ENCODE results near the gene SHC3.
A peak's percentile ranks its signal among the peaks of the same experiment; 100 is the strongest.

SHC3 gene

GRCh38 chr9:89167788-89168187 is 10.8 kb downstream of the SHC3 start:
- DNase-seq (ENCODE audit: low spot score in 2 of 2) (no peak), ATAC-seq (replicated peaks; ENCODE audit: extremely low read depth, poor library complexity, severe bottlenecking) (no peak)
- H3K36me3 Mint-ChIP-seq (ENCODE audit: insufficient read depth): no peaks in the 10 kb centered on the region
- no peak overlapping the region for H3K4me3 Mint-ChIP-seq
- peaks cover 45% of the 10 kb centered on the region for H3K27me3 Mint-ChIP-seq
- H3K27ac Mint-ChIP-seq (ENCODE audit: low read depth): no peak overlapping the region
- no peaks in the 10 kb centered on the region for H3K4me1 Mint-ChIP-seq
- no peaks in the 10 kb centered on the region for H3K9me3 Mint-ChIP-seq

DNA sequence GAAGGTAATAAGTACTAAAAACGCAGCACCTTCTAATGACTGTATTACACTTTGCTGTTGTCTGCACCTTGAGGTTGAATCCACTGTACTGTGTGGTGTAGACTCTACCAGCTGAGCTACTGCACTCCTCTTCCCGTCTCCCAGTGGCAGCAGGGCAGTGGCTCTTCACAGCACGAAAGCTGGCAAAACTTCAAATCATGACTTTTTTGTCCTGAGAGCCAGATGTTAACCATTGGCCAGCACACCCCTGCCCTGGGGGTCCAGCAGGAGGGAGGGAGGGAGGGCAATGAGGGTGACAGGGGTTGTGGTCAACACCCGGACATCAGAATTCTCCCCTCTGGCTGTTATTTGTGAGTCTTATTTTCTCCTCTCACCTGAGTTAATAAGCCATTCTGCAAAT is 11.8 kb downstream of the SHC3 start:
- no peak overlapping the region for H3K27ac Mint-ChIP-seq (ENCODE audit: low read depth)
- ATAC-seq (replicated peaks; ENCODE audit: extremely low read depth, poor library complexity, severe bottlenecking) (no peak), DNase-seq (ENCODE audit: low spot score in 2 of 2) (no peak)
- H3K9me3 Mint-ChIP-seq: no peaks in the 10 kb centered on the region
- peaks cover 41% of the 10 kb centered on the region for H3K27me3 Mint-ChIP-seq
- no peak overlapping the region for H3K4me3 Mint-ChIP-seq
- no peaks in the 10 kb centered on the region for H3K4me1 Mint-ChIP-seq
- no peaks in the 10 kb centered on the region for H3K36me3 Mint-ChIP-seq (ENCODE audit: insufficient read depth)

- Mint-ChIP-seq H3K36me3 (ENCODE audit: insufficient read depth) (no peaks in the 10 kb centered on the region), H3K4me1 (no peaks in the 10 kb centered on the region), H3K9me3 (no peaks in the 10 kb centered on the region), H3K27me3 (peaks cover 43% of the 10 kb centered on the region), H3K4me3 (no peak overlapping the region), H3K27ac (ENCODE audit: low read depth) (no peak overlapping the region)
- ATAC-seq (replicated peaks; ENCODE audit: extremely low read depth, poor library complexity, severe bottlenecking): no peak
- DNase-seq (ENCODE audit: low spot score in 2 of 2): no peak
Measured at GRCh38 chr9:89165880-89166279, 12.7 kb downstream of the SHC3 start.

DNA sequence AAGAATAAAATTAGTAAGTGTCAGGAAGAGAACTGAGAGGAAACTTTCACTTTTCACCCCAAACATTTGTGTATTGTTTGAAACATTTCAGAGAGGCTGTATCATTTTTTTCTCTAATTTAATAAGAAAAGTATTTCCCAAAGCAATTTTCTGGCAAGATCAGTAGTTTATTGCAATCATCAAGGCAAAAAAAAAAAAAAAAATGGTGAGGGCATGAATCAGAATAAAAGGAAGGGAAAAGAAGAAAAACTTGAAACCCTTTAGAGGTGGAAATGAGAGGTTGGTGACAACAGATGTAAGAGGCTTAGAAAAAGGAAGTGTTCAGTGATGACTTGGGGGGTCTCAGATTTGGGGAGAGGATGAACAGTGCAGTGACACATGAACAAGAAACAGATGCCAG is 13.3 kb downstream of the SHC3 start:
- peaks cover 49% of the 10 kb centered on the region for H3K27me3 Mint-ChIP-seq
- ATAC-seq (replicated peaks; ENCODE audit: extremely low read depth, poor library complexity, severe bottlenecking) (no peak), DNase-seq (ENCODE audit: low spot score in 2 of 2) (no peak)
- no peak overlapping the region for H3K27ac Mint-ChIP-seq (ENCODE audit: low read depth)
- H3K4me3 Mint-ChIP-seq: no peak overlapping the region
- H3K4me1 Mint-ChIP-seq: no peaks in the 10 kb centered on the region
- no peaks in the 10 kb centered on the region for H3K36me3 Mint-ChIP-seq (ENCODE audit: insufficient read depth)
- no peaks in the 10 kb centered on the region for H3K9me3 Mint-ChIP-seq

- Mint-ChIP-seq H3K27me3 (peaks cover 79% of the 10 kb centered on the region), H3K36me3 (ENCODE audit: insufficient read depth) (no peaks in the 10 kb centered on the region), H3K9me3 (no peaks in the 10 kb centered on the region), H3K27ac (ENCODE audit: low read depth) (no peak overlapping the region), H3K4me3 (no peak overlapping the region), H3K4me1 (no peaks in the 10 kb centered on the region)
- DNase-seq (ENCODE audit: low spot score in 2 of 2) (no peak), ATAC-seq (replicated peaks; ENCODE audit: extremely low read depth, poor library complexity, severe bottlenecking) (no peak)
Measured at GRCh38 chr9:89161221-89161620, 17.4 kb downstream of the SHC3 start.

DNA sequence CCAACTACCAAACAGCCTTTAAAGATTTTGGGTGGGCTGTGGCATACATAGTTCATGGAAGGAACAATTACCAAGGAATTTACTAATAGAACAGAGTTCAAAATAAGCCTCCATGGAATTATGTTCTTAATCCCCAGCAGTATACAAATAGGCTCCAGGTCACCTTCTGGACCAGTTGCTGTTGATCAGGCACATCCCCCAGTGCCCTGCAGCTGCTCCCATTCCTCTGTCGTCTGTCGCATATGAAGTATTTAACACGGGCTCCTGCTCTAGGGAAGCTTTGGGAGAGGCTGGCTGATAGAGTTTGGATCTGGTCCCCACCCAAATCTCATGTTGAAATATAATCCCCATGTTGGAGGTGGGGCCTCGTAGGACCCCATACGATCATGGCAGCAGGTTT is 17.8 kb downstream of the SHC3 start:
- ATAC-seq (replicated peaks; ENCODE audit: extremely low read depth, poor library complexity, severe bottlenecking) (no peak), DNase-seq (ENCODE audit: low spot score in 2 of 2) (no peak)
- Mint-ChIP-seq H3K27ac (ENCODE audit: low read depth) (no peak overlapping the region), H3K9me3 (no peaks in the 10 kb centered on the region), H3K4me3 (no peak overlapping the region), H3K27me3 (peaks cover 79% of the 10 kb centered on the region), H3K4me1 (no peaks in the 10 kb centered on the region), H3K36me3 (ENCODE audit: insufficient read depth) (no peaks in the 10 kb centered on the region)

DNA sequence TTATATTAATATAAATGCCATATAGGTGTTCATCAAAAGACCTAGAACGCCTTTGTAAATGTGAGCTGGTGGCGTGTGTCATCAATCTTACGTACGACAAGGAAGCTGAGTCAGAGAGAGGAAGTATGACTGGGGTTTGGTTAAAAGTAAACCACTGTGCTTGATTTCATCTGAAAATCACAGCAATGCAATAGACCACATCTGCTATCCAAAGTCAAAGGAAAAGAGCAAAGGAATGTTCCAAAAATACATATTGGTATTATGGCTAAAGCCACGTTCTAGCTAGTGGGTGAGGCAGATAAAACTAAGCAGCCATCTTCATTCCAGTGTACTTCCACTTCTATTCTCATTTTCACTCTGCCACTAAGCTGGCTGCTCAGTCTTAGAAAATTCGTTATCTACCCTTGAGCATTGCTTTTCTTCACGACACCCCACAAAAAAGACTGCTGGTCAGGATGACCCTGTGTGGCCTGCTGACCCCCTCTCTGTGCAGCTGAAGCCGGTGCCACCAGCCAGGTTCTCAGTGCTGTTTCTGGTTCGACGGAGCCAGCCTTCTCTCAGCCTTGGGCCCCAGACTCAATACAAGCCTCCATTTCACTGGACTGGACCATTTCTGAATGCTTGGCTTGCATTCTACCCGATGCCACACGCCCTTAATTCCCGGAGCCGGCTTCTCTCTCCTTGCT is 23.8 kb downstream of the SHC3 start:
- H3K27ac Mint-ChIP-seq (ENCODE audit: low read depth): no peak overlapping the region
- H3K27me3 Mint-ChIP-seq: peaks cover 65% of the 10 kb centered on the region
- no peaks in the 10 kb centered on the region for H3K36me3 Mint-ChIP-seq (ENCODE audit: insufficient read depth)
- ATAC-seq (replicated peaks; ENCODE audit: extremely low read depth, poor library complexity, severe bottlenecking): peak; percentile 40
- H3K4me3 Mint-ChIP-seq: no peak overlapping the region
- DNase-seq (ENCODE audit: low spot score in 2 of 2): no peak
- H3K4me1 Mint-ChIP-seq: no peaks in the 10 kb centered on the region
- H3K9me3 Mint-ChIP-seq: no peaks in the 10 kb centered on the region

GRCh38 chr9:89154218-89154617 is 24.4 kb downstream of the SHC3 start:
- Mint-ChIP-seq H3K36me3 (ENCODE audit: insufficient read depth) (no peaks in the 10 kb centered on the region), H3K4me1 (no peaks in the 10 kb centered on the region), H3K9me3 (no peaks in the 10 kb centered on the region), H3K27me3 (peaks cover 59% of the 10 kb centered on the region), H3K4me3 (no peak overlapping the region), H3K27ac (ENCODE audit: low read depth) (no peak overlapping the region)
- no peak for ATAC-seq (replicated peaks; ENCODE audit: extremely low read depth, poor library complexity, severe bottlenecking)
- DNase-seq (ENCODE audit: low spot score in 2 of 2): no peak

DNA sequence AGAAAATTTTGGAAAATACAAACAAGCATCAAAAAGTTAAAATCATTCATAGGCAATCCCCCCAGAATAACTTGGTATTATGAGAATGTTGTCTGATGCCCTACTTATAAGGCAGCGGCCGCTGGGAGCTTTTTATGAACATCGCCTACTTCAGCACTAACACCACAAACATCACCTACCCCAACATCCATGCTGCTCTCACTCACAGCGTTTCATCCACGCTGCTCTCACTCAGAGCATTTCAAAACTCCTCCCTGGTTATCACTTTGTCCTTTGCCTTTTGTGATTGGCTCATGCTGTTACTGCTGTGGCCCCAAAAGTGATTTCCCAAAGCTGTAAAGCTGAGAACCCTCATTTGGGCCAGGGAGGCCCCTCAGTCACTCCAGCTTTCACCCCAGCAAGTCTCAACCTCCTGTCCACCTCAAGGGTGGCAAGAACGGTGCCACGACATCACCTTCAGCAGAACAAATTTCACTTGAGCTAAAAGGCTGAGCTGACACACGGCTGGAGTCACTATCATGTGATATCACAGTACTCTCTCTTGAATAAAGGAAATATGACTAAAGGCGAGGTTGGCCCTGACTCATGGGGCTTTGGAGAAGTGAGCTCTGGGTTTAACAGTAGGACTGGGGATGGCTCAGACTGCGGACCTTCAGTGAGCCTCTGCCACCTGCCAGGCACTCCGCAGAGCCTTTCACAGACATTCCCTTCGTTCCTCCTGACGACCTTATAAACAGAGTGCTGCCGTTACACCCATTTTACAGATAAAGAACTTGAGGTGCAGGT is 25.2 kb downstream of the SHC3 start:
- Mint-ChIP-seq H3K27me3 (peaks cover 51% of the 10 kb centered on the region), H3K36me3 (ENCODE audit: insufficient read depth) (no peaks in the 10 kb centered on the region), H3K9me3 (no peaks in the 10 kb centered on the region), H3K4me3 (no peak overlapping the region), H3K27ac (ENCODE audit: low read depth) (no peak overlapping the region), H3K4me1 (no peaks in the 10 kb centered on the region)
- ATAC-seq (replicated peaks; ENCODE audit: extremely low read depth, poor library complexity, severe bottlenecking) (no peak), DNase-seq (ENCODE audit: low spot score in 2 of 2) (no peak)

- Mint-ChIP-seq H3K4me3 (no peak overlapping the region), H3K4me1 (no peaks in the 10 kb centered on the region), H3K27me3 (peaks cover 27% of the 10 kb centered on the region), H3K27ac (ENCODE audit: low read depth) (no peak overlapping the region), H3K36me3 (ENCODE audit: insufficient read depth) (no peaks in the 10 kb centered on the region), H3K9me3 (no peaks in the 10 kb centered on the region)
- no peak for ATAC-seq (replicated peaks; ENCODE audit: extremely low read depth, poor library complexity, severe bottlenecking)
- no peak for DNase-seq (ENCODE audit: low spot score in 2 of 2)
Measured at GRCh38 chr9:89149726-89150125, 28.9 kb downstream of the SHC3 start.

- no peak overlapping the region for H3K27ac Mint-ChIP-seq (ENCODE audit: low read depth)
- no peak overlapping the region for H3K4me3 Mint-ChIP-seq
- DNase-seq (ENCODE audit: low spot score in 2 of 2) (no peak), ATAC-seq (replicated peaks; ENCODE audit: extremely low read depth, poor library complexity, severe bottlenecking) (no peak)
- no peaks in the 10 kb centered on the region for H3K36me3 Mint-ChIP-seq (ENCODE audit: insufficient read depth)
- no peaks in the 10 kb centered on the region for H3K4me1 Mint-ChIP-seq
- H3K9me3 Mint-ChIP-seq: no peaks in the 10 kb centered on the region
- peaks cover 20% of the 10 kb centered on the region for H3K27me3 Mint-ChIP-seq
Measured at GRCh38 chr9:89145097-89145496, 33.5 kb downstream of the SHC3 start.

GRCh38 chr9:89144238-89144637 is 34.4 kb downstream of the SHC3 start:
- ATAC-seq (replicated peaks; ENCODE audit: extremely low read depth, poor library complexity, severe bottlenecking): no peak
- H3K27me3 Mint-ChIP-seq: peaks cover 22% of the 10 kb centered on the region
- no peaks in the 10 kb centered on the region for H3K9me3 Mint-ChIP-seq
- H3K27ac Mint-ChIP-seq (ENCODE audit: low read depth): no peak overlapping the region
- H3K36me3 Mint-ChIP-seq (ENCODE audit: insufficient read depth): no peaks in the 10 kb centered on the region
- H3K4me3 Mint-ChIP-seq: no peak overlapping the region
- no peak for DNase-seq (ENCODE audit: low spot score in 2 of 2)
- no peaks in the 10 kb centered on the region for H3K4me1 Mint-ChIP-seq

- H3K9me3 Mint-ChIP-seq: no peaks in the 10 kb centered on the region
Measured at GRCh38 chr9:89143266-89143665, 35.4 kb downstream of the SHC3 start.

More at GRCh38 chr9:89143266-89143665, 35.4 kb downstream of the SHC3 start:
- Mint-ChIP-seq H3K27ac (ENCODE audit: low read depth) (no peak overlapping the region), H3K4me3 (no peak overlapping the region), H3K27me3 (peaks cover 26% of the 10 kb centered on the region), H3K36me3 (ENCODE audit: insufficient read depth) (no peaks in the 10 kb centered on the region), H3K4me1 (no peaks in the 10 kb centered on the region)
- no peak for DNase-seq (ENCODE audit: low spot score in 2 of 2)
- ATAC-seq (replicated peaks; ENCODE audit: extremely low read depth, poor library complexity, severe bottlenecking): no peak
